DOHH2 (cell line): ENCODE measurements around the gene CST3.

ENCODE experiments used
- EZH2phosphoT487 ChIP-seq: fragments of 200-600 bp; sonication (generic); IDR thresholded peaks from 2 replicates; pipeline ENCODE4 v1.6.1; 2017; ENCODE audit warnings: borderline replicate concordance, mild to moderate bottlenecking, antibody characterized with exemption, low read length, moderate library complexity, mixed read lengths
- TF ChIP-seq, protein P1 (sequence below): fragments of 200-600 bp; sonication (generic); IDR thresholded peaks from one replicate; pipeline ENCODE4 v1.5.1; 2014; ENCODE audit warnings: antibody characterized with exemption, mild to moderate bottlenecking, low read depth, low read length; ENCODE audit not compliant: poor library complexity, severe bottlenecking

DNA sequence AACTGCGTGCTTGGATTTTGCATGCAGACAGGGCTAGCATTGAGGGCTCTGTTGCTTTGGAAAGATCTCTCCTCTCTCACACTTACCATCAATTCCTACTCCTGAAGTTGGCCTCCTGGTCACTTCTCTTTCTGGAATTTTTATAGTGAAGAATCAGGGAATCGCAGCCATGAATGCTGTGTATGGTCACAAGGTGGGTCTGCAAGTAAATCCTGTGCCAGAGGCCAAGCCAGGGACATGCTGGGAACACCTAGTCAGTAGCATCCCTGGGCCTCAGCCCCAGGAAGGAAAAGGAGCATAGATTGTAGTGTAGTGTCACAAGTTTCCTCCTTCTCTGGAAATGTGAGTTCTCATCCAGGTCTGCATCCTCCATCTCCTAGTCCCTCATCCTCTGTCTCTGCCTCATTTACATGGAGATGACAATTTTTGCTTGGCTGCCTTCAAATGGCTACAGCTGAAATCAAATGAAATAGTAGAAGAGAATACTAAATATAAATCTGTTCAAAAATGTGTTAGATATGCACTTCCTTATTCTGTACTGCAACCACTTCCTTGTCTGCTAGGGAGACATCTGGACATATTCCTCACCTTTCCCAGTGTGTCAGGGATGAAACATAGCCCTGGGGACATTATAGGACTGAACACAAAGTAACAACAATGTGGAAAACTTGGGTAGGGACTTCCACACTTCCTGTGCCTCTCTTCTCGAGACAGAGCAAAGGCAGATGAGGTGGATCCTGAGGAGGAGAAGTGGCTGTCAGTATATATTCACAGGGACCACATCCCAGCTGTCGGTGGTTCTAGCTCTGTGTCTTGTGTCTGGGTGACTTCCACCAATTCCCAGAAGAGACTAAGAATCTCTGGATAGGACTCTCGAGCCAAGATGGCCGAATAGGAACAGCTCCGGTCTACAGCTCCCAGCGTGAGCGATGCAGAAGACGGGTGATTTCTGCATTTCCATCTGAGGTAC is 49.0 kb downstream of the CST3 start:
- TF ChIP-seq, protein P1, sequence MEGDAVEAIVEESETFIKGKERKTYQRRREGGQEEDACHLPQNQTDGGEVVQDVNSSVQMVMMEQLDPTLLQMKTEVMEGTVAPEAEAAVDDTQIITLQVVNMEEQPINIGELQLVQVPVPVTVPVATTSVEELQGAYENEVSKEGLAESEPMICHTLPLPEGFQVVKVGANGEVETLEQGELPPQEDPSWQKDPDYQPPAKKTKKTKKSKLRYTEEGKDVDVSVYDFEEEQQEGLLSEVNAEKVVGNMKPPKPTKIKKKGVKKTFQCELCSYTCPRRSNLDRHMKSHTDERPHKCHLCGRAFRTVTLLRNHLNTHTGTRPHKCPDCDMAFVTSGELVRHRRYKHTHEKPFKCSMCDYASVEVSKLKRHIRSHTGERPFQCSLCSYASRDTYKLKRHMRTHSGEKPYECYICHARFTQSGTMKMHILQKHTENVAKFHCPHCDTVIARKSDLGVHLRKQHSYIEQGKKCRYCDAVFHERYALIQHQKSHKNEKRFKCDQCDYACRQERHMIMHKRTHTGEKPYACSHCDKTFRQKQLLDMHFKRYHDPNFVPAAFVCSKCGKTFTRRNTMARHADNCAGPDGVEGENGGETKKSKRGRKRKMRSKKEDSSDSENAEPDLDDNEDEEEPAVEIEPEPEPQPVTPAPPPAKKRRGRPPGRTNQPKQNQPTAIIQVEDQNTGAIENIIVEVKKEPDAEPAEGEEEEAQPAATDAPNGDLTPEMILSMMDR, result no peak
- TF ChIP-seq EZH2phosphoT487, result no peak
